Motor neuron (in vitro differentiated cells): Measurements from ENCODE around the gene JUNB. TPM values are rescaled to one million over a fixed set of nuclear protein-coding genes. Genes with fewer than 3 reads are reported as not detected.

Source experiments
- ATAC-seq, 8 experiments: fragments of 200-7000 bp; cut with Tn5 transposase; replicated peaks in 6 of 8; 2 replicates each; pipeline ENCODE4 v1.8.0; 2021; ENCODE audit warnings: mild to moderate bottlenecking in 8 of 8, moderate library complexity in 8 of 8
- H3K27ac ChIP-seq, 2 donors: fragments of 250-450 bp; sonication (Bioruptor Pico); 2 replicates each; pipeline ENCODE4 v1.9.0; 2021; ENCODE audit warnings: antibody characterized with exemption in 2 of 2, mild to moderate bottlenecking in 2 of 2, moderate library complexity in 1 of 2
- H3K4me1 ChIP-seq, 2 donors: fragments of 250-450 bp; sonication (Bioruptor Pico); replicated peaks in 1 of 2; 2 replicates each; pipeline ENCODE4 v1.6.1; 2021; ENCODE audit warnings: antibody characterized with exemption in 2 of 2, mild to moderate bottlenecking in 2 of 2, moderate library complexity in 1 of 2
- H3K4me3 ChIP-seq, 5 donors: fragments of 250-450 bp; sonication (Bioruptor Pico); 2 replicates each; pipeline ENCODE4 v1.9.0; 2021; ENCODE audit warnings: antibody characterized with exemption in 5 of 5, mild to moderate bottlenecking in 5 of 5, moderate library complexity in 4 of 5
- WGBS, 10 experiments: fragments of 450-650 bp; shearing (Covaris generic); methylation state at CpG; one replicate each; pipeline ENCODE4 v1.0.0; 2022; 5-methylcytosine and 5-hydroxymethylcytosine counted together
- in situ Hi-C, 9 experiments: fragments of 400-800 bp; cut with MboI; loops; one replicate each; pipeline ENCODE4 v1.15.0; 2021; ENCODE audit warnings: low sequenced_read_pairs in 9 of 9, low pct_unique_long_range_greater_than_20kb in 2 of 9; ENCODE audit not compliant: unreplicated experiment in 9 of 9
- total RNA-seq, 8 experiments: library from RNA; unstranded; fragments of 300-600 nt; gene quantifications; 2 replicates each; pipeline versions ENCODE4 v1.2.3 to v1.2.4, GENCODE V29; 2022

JUNB gene
- total RNA-seq, 8 experiments from 2014 or later = 11.0 to 115 (median 45.8) TPM

GRCh38 chr19:12763100-12763499 is 28.2 kb upstream of the JUNB start:
- ATAC-seq = no peak
- Histone ChIP-seq H3K4me3 (no peak overlapping the region), H3K27ac (no peak overlapping the region), H3K4me1 (no peaks in the 10 kb centered on the region)
- in situ Hi-C loops = loop anchor here in 1 of 9 experiments (10.0 kb wide), 1 partner anchor 82 kb away; no protein-coding TSS in a partner anchor
- WGBS, 10 experiments = 90 to 100% (median 98%) methylated on average over 1 to 7 of the region's 11 CpGs; no CpG with 5 or more reads in 6 of the 10 experiments

GRCh38 chr19:12764698-12765097 is 26.6 kb upstream of the JUNB start:
- H3K4me3 ChIP-seq = no peak overlapping the region
- 89 to 100% (median 98%) methylated on average over 1 to 5 of the region's 16 CpGs; no CpG with 5 or more reads in 4 of the 10 experiments for WGBS, 10 experiments
- ATAC-seq = no peak
- peaks cover 4% of the 10 kb centered on the region in 2 donors for H3K4me1 ChIP-seq
- in situ Hi-C loops = loop anchor here in 1 of 9 experiments (10.0 kb wide), 1 partner anchor 80 kb away; no protein-coding TSS in a partner anchor
- H3K27ac ChIP-seq = no peak overlapping the region

GRCh38 chr19:12766051-12766521 is 25.2 kb upstream of the JUNB start:
- in situ Hi-C loops = loop anchor here in 1 of 9 experiments (10.0 kb wide), 1 partner anchor 79 kb away; no protein-coding TSS in a partner anchor
- WGBS, 10 experiments = 0% methylated on average over 2 to 5 of the region's 30 CpGs; no CpG with 5 or more reads in 8 of the 10 experiments
- Histone ChIP-seq H3K27ac (peak overlapping the region in 1 of 2 donors; percentile 20), H3K4me1 (peaks cover 8% of the 10 kb centered on the region in 2 donors), H3K4me3 (peak overlapping the region in 4 of 5 donors; percentile 27 to 51 (median 30))
- ATAC-seq = peak in 6 of 8 experiments; percentile 26 to 97 (median 80)

DNA sequence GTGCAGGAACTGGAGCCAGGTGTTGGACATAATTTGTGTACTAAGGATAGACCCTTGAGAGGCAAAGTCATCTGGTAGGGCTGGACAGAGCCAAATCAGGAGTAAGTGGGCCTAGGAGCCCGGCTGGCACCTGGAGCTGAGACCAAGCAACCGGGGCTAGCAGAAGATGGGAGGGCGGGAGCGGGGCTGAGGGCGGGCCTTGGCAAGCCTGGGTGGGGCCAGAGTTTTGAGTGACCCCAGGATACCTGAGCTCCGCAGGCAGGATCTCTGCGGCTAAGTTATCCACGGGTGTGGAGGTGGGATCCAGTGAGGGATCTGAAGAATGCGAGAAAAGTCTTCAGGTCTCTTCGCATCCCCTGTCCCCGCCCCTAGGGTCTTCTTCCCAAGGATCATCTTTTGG is 24.1 kb upstream of the JUNB start:
- H3K4me3 ChIP-seq = no peak overlapping the region
- ATAC-seq = no peak
- H3K27ac ChIP-seq = no peak overlapping the region
- peaks cover 8% of the 10 kb centered on the region in 2 donors for H3K4me1 ChIP-seq
- in situ Hi-C loops = loop anchor here in 1 of 9 experiments (10.0 kb wide), 1 partner anchor 78 kb away; no protein-coding TSS in a partner anchor
- WGBS, 10 experiments = 71 to 83% methylated on average over 1 to 3 of the region's 11 CpGs; no CpG with 5 or more reads in 8 of the 10 experiments

DNA sequence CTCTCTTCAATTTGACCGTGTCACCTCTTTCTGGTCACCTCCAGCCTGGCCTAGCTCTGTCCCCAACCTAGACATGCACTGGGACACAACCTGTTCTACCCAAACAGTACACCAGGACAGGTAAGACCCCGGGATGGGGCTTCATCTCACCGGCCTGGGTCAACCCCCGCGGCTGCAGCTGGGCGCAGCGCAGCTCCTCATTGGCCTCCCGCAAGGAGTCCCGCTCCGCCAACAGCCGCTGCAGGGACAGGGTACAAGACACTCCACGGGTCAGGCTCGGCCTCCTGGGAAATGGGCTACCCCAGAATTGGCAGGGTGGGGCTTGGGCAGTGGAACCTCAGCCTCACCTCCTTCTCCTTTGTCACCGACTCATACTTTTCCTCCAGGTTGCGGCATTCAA is 23.6 kb upstream of the JUNB start:
- WGBS, 10 experiments = 60 to 100% (median 93%) methylated on average over 1 to 13 of the region's 15 CpGs; no CpG with 5 or more reads in 3 of the 10 experiments
- no peak overlapping the region for H3K4me3 ChIP-seq
- peaks cover 8% of the 10 kb centered on the region in 2 donors for H3K4me1 ChIP-seq
- no peak for ATAC-seq
- in situ Hi-C loops = loop anchor here in 1 of 9 experiments (10.0 kb wide), 1 partner anchor 77 kb away; no protein-coding TSS in a partner anchor
- H3K27ac ChIP-seq = no peak overlapping the region

DNA sequence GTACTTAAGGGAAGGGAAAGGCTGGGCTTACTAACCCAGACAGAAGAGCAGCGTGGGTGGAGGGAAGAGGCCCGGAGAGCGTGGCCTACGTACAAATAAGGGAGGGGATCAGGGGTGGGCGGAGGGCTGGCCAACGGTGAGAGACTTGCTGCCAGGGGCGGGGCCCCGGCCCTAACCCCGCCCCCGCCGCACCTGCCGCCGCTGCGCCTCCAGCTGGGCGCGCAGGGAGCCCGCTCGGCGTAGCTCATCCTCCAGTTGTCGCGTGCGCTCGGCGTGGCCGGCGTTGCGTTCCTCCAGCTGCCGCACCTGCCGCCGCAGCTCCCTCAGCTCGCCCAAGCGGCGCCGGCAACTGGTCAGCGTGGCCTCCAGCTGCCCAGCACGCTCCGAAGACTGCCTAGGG is 21.6 kb upstream of the JUNB start:
- peak overlapping the region; percentile 35 to 45 for H3K27ac ChIP-seq
- WGBS, 10 experiments = 55% methylated on average over 8 of the region's 37 CpGs; no CpG with 5 or more reads in 9 of the 10 experiments
- peaks cover 8% of the 10 kb centered on the region in 2 donors for H3K4me1 ChIP-seq
- in situ Hi-C loops = loop anchor here in 1 of 9 experiments (10.0 kb wide), 1 partner anchor 75 kb away; no protein-coding TSS in a partner anchor
- H3K4me3 ChIP-seq = peak overlapping the region in 1 of 5 donors; percentile 2
- ATAC-seq = peak in 5 of 8 experiments; percentile 68 to 91 (median 86)

- Histone ChIP-seq H3K27ac (no peak overlapping the region), H3K4me3 (no peak overlapping the region), H3K4me1 (peaks cover 8% of the 10 kb centered on the region in 2 donors)
- WGBS, 10 experiments = 93 to 100% (median 100%) methylated on average over 3 to 5 of the region's 13 CpGs; no CpG with 5 or more reads in 7 of the 10 experiments
- in situ Hi-C loops = no loop called here
- ATAC-seq = no peak
These were observed 20.4 kb upstream of the JUNB start for GRCh38 chr19:12770922-12771321.

DNA sequence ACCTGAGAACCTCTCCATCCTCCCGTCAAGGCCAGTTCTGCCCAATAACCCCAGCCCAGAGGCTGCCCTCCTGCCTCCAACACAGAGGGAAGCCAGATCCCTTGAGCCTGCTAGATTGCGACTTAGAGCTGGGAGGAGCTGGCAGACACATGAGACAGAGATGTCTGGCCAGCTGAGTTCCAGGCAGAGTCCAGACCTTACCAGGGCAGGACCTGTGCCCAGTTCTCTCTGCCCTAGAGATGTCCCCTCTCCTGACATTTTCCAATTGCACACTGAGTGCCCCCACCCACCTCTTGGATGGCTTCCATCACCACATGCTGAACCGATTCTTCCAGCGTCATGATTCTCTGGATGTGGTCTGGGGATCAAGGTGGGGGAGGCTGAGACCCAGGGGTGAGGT is 19.0 kb upstream of the JUNB start:
- Histone ChIP-seq H3K4me1 (peaks cover 8 to 10% of the 10 kb centered on the region in 2 donors), H3K27ac (no peak overlapping the region), H3K4me3 (no peak overlapping the region)
- in situ Hi-C loops = no loop called here
- 83 to 100% (median 90%) methylated on average over 1 to 2 of the region's 4 CpGs; no CpG with 5 or more reads in 7 of the 10 experiments for WGBS, 10 experiments
- ATAC-seq = no peak

DNA sequence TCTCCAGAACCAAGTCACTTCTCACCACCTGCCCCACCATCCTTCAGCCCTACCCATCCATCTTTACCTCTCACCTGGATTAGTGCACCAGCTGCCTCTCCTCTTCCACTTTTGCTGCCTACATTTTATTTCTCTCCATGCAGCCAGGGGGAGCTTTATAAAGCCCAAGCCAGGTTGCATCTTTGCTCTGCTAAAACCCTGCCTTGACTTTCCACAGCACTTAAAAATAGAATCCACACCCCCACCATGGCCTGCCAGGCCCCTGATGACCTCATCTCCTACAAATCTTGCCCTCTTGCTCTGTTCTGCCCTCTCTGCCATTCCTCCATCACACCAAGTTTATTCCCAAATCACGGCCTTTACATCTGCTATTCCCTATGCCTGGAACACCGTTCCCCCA is 17.7 kb upstream of the JUNB start:
- Histone ChIP-seq H3K4me1 (peaks cover 17 to 20% of the 10 kb centered on the region in 2 donors), H3K27ac (no peak overlapping the region), H3K4me3 (no peak overlapping the region)
- 60 to 100% (median 90%) methylated on average over 1 to 2 of the region's 2 CpGs; no CpG with 5 or more reads in 1 of the 10 experiments for WGBS, 10 experiments
- ATAC-seq = no peak
- in situ Hi-C loops = no loop called here

DNA sequence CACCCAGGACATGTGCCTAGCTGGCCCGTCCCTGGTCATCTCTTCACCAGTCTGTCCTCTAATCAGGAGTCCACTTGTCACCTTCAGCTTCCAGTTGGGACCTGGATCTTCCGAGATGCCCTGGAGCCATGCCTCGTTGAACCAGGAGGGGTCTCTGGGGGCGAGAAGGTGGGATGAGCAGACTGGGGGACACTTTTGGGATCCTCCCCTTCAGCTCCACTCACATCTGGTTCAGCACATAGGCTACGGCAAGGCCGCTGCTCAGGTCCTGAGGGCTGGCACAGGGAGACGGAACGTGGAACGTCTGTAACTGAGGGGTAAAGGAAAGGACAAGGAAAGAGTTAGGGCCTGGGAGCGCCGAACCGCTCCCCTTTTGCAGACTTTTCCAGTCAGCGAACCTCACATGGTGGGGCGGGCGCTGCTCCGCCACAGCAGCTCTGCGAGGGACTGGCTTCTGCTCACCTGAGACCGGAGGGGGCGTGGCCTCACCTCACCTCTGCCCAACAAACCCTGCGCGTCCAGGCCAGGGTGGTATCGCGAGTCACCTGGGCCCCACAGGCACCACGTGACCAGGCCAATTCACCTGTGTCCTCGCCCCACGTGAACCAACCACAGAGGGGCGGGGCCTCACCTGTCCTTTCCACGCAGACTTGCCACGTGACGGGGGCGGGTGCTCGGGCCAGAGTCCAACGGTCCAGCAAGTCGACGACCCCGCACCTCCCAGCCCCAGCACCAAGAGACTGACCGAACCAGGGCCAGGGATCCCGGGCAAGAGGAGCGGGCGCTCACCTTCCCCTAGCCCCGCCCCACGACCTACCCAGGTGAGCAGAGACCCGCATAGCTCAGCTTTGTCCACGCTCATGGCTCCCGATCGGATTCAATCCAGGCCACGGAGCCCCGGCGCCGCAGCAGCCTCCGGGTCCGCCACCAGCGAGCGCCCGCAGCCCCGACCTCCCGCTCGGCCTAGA is 16.4 kb upstream of the JUNB start, which contains the start of gene HOOK2:
TSS of gene HOOK2 (minus strand) at position 965 of the 968 bp plus-strand sequence. CDS start at position 862, 103 bp downstream.
- no peak for ATAC-seq

DNA sequence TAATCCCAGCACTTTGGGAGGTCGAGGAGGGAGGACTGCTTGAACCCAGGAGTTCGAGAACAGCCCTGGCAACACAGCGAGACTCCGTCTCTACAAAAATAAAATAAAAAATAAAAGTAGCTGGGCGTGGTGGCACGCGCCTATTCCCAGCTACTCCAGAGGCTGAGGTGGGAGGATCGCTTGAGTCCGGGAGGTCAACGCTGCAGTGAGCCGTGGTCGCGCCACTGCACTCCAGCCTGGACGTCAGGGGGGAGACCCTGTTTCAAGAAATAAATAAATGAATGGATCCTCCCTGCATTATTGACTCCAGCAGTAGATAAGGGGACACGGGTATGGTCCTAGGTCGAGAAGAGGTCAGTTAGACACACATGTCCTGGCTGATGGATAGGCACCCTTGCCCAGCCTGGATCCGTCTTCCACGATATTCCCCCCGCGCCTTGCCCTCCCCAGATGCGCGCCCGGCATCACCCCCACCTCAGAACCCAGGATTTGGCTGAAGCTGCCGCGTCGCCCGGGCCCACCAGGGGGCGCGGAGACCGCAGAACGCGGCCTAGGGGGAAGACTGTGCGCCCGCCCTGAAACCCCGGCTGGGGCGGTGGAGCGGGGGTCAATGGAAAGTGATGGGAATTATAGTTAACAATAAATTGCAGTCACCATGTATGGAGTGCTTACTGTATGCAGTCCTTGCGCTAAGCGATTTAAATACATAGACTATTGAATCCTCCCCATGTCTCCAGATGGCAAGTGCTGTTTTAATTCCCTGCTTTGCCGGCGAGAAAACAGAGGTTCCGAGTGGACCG is 13.9 kb upstream of the JUNB start:
- Histone ChIP-seq H3K27ac (peak overlapping the region; percentile 51 to 60), H3K4me3 (peak overlapping the region; percentile 21 to 34 (median 28)), H3K4me1 (peaks cover 23 to 29% of the 10 kb centered on the region in 2 donors)
- ATAC-seq = peak; percentile 13 to 55 (median 48)
- 2 to 89% (median 24%) methylated on average over 3 to 8 of the region's 43 CpGs; no CpG with 5 or more reads in 3 of the 10 experiments for WGBS, 10 experiments
- in situ Hi-C loops = no loop called here

More for the DNA sequence above, 16.4 kb upstream of the JUNB start, which contains the start of gene HOOK2:
- in situ Hi-C loops = no loop called here
- Histone ChIP-seq H3K4me3 (peak within 1 kb of the TSS; percentile 60 to 81 (median 77)), H3K27ac (peak within 1 kb of the TSS; percentile 37 to 40), H3K4me1 (peaks cover 21 to 26% of the 10 kb centered on the region in 2 donors)
- WGBS, 10 experiments = 60 to 100% methylated on average over 1 of the region's 58 CpGs; no CpG with 5 or more reads in 8 of the 10 experiments
